Measurements from ENCODE around the gene MSH3. TPM values are rescaled to one million over a fixed set of nuclear protein-coding genes. Genes with fewer than 3 reads are reported as not detected.
A peak's percentile ranks its signal among the peaks of the same experiment; 100 is the strongest.
"Not testable (repeated sequence)": the region's sequence is repeated elsewhere in the genome, so short reads cannot be mapped to it uniquely, and the experiment has no call there.

Gene MSH3
- total RNA-seq, 1 experiment from 2014 or later = 8.4 TPM

GRCh38 chr5:80656425-80656824 lies 2.0 kb downstream of the MSH3 start:
- DNase-seq (ENCODE audit: low spot score) = no peak

DNA sequence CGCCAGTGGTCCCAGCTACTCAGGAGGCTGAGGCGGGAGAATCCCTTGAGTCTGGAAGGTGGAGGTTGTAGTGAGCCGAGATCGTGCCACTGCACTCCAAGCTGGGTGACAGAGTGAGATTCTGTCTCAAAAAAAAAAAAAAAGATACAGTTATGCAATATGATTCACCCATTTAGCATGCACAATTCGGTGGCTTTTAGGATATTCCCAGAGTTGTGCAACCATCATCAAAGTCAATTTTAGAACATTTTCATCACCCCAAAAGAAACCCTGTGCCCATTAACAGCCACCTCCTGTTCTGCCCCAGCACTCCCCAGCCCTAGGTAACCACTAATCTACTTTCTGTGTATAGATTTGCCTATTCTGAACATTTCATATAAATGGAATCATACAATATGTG lies 4.7 kb downstream of the MSH3 start:
- DNase-seq (ENCODE audit: low spot score) = no peak

DNA sequence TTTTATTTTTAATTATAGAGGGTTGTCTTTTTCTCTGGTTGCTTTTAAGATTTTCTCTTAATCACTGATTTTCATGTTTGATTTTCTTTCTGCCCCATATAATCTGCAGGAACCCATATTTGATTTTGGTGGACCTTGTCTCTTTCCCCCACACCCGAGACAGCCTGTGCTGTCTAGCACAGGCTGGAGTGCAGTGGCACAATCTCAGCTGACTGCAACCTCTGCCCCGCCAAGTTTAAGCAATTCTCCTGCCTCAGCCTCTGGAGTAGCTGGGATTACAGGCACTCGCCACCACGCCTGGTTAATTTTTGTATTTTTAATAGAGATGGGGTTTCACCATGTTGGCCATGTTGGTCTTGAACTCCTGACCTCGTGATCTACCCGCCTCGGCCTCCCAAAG lies 6.2 kb downstream of the MSH3 start:
- DNase-seq (ENCODE audit: low spot score) = not testable (repeated sequence)

DNA sequence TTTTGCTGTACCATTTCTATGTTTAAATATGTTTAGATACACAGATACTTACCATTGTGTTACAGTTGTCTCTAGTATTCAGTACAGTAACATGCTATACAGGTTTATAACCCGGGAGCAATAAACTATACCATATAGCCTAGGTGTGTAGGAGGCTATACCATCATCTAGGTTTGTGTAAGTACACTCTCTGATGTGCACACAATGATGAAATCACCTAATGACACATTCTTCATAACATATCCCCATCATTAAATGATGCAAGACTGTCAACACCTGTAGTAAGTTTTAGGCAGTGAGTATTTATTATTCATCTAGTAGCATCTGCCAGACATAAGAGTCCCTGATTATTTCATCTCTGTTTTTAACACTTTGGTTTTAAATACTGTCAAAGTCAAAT lies 7.7 kb downstream of the MSH3 start:
- no peak for DNase-seq (ENCODE audit: low spot score)

GRCh38 chr5:80665057-80665456 lies 10.6 kb downstream of the MSH3 start:
- no peak for DNase-seq (ENCODE audit: low spot score)

DNA sequence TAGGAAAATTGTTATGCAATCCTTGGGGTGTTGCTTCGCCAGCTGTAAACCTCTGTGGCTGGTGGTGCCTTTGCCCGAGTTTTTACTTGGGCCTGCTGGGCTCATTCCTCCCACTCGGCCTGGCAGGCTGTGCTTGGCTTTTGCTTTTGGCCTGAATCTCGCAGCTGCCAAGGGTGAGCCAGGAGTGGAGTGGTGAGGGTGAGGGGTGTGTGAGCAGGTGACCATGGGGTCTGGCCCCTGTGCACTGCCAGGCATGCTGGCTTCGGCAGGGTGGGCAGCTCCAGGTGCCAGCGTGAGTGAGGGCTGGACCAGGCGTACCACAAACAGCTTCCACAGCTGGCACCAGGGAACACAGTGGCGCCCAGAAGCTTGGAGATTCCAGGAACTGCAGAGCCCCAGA lies 12.9 kb downstream of the MSH3 start:
- no peak for DNase-seq (ENCODE audit: low spot score)

GRCh38 chr5:80668016-80668969 lies 13.8 kb downstream of the MSH3 start:
- no peak for DNase-seq (ENCODE audit: low spot score)

DNA sequence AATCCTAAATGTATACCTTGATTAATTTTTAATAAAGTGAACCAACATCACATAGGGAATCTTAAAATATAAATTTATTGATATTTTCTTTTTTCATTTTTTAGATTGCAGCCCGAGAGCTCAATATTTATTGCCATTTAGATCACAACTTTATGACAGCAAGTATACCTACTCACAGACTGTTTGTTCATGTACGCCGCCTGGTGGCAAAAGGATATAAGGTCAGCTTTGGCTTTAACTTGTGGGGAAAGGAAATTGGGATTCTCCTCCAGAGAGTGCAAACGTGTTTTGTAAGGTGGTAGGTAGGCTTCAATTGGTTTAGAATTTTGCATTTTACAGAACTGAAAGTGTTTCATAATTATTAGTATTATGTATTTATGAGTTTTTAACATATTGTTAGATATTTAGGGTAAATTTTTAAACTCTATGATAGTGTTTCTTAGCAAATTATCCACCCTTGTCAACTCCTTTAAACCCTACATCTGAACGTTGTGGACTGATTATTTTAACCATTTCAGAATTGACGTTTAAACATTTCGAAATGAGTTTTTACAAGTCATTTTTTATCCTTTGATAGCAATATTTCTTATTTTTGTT lies 17.8 kb downstream of the MSH3 start:
- DNase-seq (ENCODE audit: low spot score) = peak; percentile 68

GRCh38 chr5:80676706-80677105 lies 22.3 kb downstream of the MSH3 start:
- no peak for DNase-seq (ENCODE audit: low spot score)

GRCh38 chr5:80686757-80687156 lies 32.3 kb downstream of the MSH3 start:
- DNase-seq (ENCODE audit: low spot score) = no peak

DNA sequence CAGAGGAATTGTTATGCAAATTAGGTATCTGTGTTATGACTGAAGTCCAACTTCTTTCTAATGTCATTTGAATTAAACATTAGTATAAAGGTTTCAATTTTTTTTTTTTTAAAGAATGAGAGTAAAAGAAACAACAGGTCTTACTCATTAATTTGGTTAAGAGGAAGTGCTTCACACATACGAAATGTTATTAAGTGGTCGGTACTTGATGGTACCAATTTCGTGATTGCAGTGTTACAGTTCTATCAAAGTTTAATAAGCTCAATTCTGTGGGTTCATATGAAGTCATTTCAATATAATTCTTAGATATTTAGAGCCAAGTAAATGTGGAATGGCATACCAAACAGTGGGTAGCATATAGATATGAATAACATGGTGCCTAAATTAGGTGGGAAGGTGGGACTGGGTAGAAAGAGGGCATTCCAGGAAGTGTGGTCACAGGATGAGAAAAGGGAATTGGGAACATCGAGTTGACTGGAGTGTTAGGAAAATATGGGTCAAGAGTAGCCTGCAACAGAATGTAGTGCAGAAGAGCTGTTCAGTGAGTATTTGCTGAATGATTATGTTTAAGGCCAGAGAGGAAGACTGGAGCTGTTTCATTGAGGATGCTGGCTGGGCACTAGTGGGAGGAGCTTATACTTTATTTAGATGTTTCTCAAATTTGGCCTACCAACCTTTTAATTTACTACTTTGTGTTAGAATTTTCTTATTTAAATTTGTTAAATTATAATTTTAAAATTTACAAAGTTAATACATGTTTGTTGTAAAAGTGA lies 34.4 kb downstream of the MSH3 start:
- DNase-seq (ENCODE audit: low spot score) = no peak

GRCh38 chr5:80689627-80690026 lies 35.2 kb downstream of the MSH3 start:
- DNase-seq (ENCODE audit: low spot score) = no peak

DNA sequence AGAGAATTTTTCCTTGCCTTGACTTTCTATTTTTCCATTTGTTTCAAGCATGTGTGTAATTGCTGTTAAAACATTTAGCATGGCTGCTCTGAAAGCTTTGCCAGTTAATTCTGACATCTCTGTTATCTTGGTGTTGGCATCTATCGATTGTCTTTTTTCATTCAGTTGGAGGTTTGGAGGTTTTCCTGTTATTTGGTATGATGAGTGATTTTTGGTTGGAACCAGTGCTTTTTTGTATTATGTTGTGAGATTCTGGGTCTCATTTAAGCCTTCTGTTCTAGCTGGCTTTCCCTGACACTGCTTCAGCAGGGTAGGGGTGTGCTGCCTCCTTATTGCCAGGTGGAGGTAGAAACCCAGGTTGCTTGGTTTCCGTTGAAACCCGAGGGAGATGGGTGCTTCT lies 41.2 kb downstream of the MSH3 start:
- no peak for DNase-seq (ENCODE audit: low spot score)

DNA sequence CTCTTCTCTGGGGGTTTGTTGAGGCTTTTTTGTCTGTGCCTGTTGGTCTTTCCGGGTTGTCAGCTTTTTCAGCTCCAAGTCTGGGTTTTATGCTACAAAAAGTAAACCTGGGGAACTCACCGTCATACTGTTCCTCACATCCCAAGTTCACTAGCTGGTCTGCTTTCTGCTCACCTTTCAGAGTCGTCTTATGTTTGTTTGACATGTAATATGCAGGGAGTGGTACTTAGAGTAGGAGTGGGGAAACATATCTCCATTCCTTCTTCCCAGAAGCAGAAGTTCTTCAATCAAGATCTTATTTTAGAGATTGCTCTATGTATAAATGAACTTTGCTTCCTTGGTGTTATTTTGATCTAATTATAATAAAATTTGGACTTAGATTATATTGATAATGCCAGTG lies 42.0 kb downstream of the MSH3 start:
- DNase-seq (ENCODE audit: low spot score) = no peak

DNA sequence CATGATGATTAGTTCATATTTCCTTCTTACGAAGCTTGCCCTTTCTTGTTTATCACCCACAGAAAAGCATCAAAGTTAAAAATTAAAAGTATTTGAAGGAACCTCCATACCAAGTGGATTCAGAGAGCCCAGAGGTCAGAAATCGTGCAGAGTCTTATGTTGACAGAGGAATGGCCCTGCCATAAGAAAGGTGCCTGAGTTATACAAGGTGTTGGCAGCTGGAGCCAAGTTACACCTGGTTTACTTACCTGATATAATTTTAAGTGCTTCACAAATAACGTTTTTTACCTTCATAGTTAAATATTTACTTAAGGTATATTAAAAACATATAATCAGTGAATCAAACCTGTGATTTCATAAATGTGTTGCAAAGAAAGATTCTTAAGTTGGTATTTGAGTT lies 42.6 kb downstream of the MSH3 start:
- no peak for DNase-seq (ENCODE audit: low spot score)

- DNase-seq (ENCODE audit: low spot score) = no peak
These were observed 43.9 kb downstream of the MSH3 start for GRCh38 chr5:80698369-80698768.

DNA sequence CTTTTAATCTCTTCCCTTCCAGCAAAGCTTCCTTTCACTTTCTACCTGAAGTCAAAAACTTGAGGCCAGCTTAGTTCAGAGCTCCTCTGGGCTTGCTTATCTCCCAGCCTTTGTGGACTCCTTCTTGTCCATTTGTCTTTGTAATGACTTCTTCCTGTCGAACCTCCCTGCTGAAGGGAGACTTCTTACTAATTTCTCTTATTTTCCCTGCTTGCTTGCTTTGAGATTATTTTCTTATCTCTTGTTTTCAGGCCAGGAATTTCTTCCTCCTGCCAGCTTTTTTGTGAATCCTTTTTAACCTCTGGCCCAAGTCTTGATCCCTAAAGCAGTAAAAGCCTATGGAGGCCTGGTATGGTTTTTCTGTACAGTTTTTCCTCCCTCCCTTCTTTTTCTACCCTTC lies 47.1 kb downstream of the MSH3 start:
- DNase-seq (ENCODE audit: low spot score) = no peak

DNA sequence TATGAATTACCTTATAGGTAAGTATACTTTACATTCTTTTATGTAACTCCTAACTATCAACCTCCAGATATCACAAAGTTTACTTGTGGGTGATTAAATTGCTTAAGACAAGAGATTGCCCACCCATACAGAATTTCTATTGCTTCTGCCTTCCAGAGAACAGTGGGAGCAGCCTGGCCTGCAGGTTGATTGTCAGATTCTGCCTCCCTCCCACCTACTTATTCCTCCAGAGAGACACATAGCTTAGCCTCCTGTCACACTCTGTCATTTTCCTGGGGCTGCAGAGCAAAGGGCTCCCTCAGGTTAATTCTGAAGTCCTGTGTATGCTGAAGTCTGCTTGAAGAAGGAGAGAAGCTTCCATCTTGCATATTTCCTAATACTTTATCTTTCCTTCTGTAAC lies 48.8 kb downstream of the MSH3 start:
- DNase-seq (ENCODE audit: low spot score) = no peak

DNA sequence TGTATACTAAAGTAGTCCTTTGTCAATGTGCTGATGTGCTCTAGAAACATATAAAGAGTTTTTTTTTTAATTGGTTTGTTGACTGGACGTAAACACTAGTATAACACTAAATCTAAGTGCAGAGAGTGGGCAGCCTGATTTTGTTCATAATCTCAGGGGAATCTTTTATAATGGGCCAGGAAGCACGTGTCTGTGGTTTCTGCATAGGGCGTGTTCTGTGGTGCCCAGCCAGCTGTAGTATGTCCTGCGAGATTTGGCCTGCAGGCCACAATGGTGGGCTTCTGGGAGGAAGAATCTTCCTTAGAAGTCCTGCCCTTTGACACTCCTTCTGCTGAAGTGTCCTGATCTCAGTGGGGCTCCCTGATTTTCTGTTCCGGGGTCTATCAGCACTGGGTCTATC lies 49.3 kb downstream of the MSH3 start:
- no peak for DNase-seq (ENCODE audit: low spot score)

DNA sequence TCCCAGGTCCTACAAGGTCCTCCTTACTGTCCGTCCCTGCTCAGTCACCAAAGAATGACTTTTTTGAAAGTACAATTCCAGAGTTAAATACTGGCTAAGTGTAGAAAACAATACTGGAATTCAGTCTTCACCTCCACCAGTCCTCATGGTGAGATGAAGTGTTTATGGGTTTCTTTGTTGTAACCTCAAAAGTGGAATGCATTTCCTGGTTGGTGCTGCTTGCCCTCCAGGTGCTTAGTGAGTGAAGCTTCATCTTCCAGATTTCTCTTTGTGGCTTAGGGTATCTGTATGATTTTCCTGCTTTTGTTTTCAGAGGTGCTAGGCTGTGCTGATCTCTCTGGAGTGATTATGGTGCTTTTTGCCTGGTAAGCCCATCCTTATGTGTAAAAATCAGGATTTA lies 49.8 kb downstream of the MSH3 start:
- DNase-seq (ENCODE audit: low spot score) = no peak

DNA sequence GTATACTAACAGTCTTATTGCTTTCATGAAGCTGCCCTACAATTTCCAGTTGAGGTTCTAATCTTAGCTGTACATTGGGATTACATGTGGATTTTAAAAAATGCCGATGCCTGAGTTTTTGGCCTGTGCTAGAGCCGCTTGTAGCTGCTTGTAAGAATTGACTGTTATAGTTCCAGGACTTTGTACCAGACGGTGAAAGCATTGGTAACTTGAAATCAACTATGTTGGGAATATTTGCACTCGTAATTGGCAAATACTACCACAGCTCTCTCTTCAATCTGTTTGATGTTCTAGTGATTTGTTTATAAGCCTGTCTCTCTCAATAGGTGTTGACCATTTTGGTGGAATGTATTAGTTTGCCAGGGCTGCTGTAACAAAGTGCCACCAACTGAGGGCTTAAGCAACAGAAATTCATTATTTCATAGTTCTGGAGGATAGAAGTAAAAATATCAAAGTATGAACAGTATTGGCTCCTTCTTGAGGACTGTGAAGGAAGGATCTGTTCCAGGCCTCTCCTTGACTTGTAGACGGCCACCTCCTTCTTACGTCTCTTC lies 50.8 kb downstream of the MSH3 start:
- DNase-seq (ENCODE audit: low spot score) = no peak

DNA sequence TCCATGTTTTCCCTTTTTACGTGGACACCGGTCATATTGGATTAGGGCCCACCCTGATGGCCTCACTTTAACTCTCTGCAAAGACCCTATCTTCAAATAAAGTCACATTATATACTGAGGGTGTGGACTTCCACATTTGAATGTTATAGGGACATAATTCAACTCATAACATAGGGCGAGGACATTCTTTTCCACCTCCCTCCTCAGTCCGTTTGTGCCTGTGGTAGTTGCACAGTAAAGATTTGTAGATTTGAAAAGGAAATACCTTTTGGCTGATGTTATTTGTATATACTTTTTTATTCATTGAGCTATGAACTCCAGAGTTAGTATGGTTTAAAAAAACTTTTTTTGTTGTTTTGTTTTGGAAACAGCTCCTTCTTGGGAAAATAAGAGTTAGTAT lies 51.3 kb downstream of the MSH3 start:
- no peak for DNase-seq (ENCODE audit: low spot score)

All from H4 (cell line).